GM12872 (cell line): ENCODE measurements around the gene GPR39.

Experiments
- CTCF ChIP-seq: IDR thresholded peaks from 3 replicates; pipeline ENCODE4 v1.5.1; 2011; ENCODE audit warnings: low read depth, mild to moderate bottlenecking, low read length, moderate library complexity; ENCODE audit not compliant: insufficient read depth

GPR39 gene

GRCh38 chr2:132550946-132551345 lies 134.3 kb downstream of the GPR39 start:
- TF ChIP-seq CTCF = no peak

GRCh38 chr2:132557694-132558093 lies 141.1 kb downstream of the GPR39 start:
- no peak for TF ChIP-seq CTCF

- TF ChIP-seq CTCF = no peak
Measured at GRCh38 chr2:132559326-132559725, 142.7 kb downstream of the GPR39 start.

GRCh38 chr2:132559921-132560320 lies 143.3 kb downstream of the GPR39 start:
- no peak for TF ChIP-seq CTCF

- no peak for TF ChIP-seq CTCF
Measured at GRCh38 chr2:132560562-132560961, 144.0 kb downstream of the GPR39 start.

GRCh38 chr2:132562245-132562644 lies 145.6 kb downstream of the GPR39 start:
- no peak for TF ChIP-seq CTCF

GRCh38 chr2:132564065-132564464 lies 147.5 kb downstream of the GPR39 start:
- TF ChIP-seq CTCF = no peak

GRCh38 chr2:132566379-132566778 lies 149.8 kb downstream of the GPR39 start:
- TF ChIP-seq CTCF = no peak
